PC-9 (cell line): ENCODE measurements around the gene GNL3.

Source experiments
- CTCF ChIP-seq: fragments of 200-600 bp; sonication (generic); conservative IDR thresholded peaks from 2 replicates; pipeline ENCODE4 v1.6.1; 2017; ENCODE audit warnings: mixed run types, antibody characterized with exemption, mild to moderate bottlenecking, moderate library complexity
- EZH2 ChIP-seq: fragments of 200-600 bp; sonication (generic); IDR thresholded peaks from 2 replicates; pipeline ENCODE4 v1.8.0; 2017; ENCODE audit warnings: antibody characterized with exemption, low read depth

GRCh38 chr3:52660046-52660445, 25.8 kb upstream of the GNL3 start:
- TF ChIP-seq CTCF (no peak), EZH2 (no peak)
